Activated naive CD4-positive, alpha-beta T cell treated with anti-CD3 and anti-CD28 coated beads, Interleukin-2, amount 50 U/mL, for 72 hours (primary cell): Measurements from ENCODE around the gene SEMA5B. TPM values are rescaled to one million over a fixed set of nuclear protein-coding genes. Genes with fewer than 3 reads are reported as not detected.

Source experiments
- ATAC-seq, 2 donors: fragments of 150-1000 bp; cut with Tn5 transposase; 2 replicates each; pipeline ENCODE4 v1.10.0; 2021; ENCODE audit warnings: mild to moderate bottlenecking in 2 of 2, moderate library complexity in 2 of 2
- DNase-seq, 2 donors: peaks; one replicate each; pipeline ENCODE4 v3.0.0; 2021 to 2022; ENCODE audit warnings: low spot score in 2 of 2
- H3K27ac Mint-ChIP-seq, 2 donors: one replicate each; pipeline ENCODE4 v1.8.0; 2022; ENCODE audit warnings: mild to moderate bottlenecking in 2 of 2, mixed read lengths in 2 of 2
- H3K36me3 Mint-ChIP-seq, 2 donors: one replicate each; pipeline ENCODE4 v1.8.0; 2022; ENCODE audit warnings: mixed read lengths in 2 of 2
- H3K9me3 Mint-ChIP-seq, 2 donors: one replicate each; pipeline ENCODE4 v1.8.0; 2022; ENCODE audit warnings: mixed read lengths in 2 of 2
- total RNA-seq, 2 donors: library from RNA; stranded (reverse); gene quantifications; one replicate each; pipeline ENCODE4 v1.2.3, GENCODE V29; 2022

SEMA5B gene
- total RNA-seq, 2 donors from 2014 or later, result not detected

- ATAC-seq, result no peak
- H3K27ac Mint-ChIP-seq, result no peak overlapping the region
- no peaks in the 10 kb centered on the region for H3K9me3 Mint-ChIP-seq
- H3K36me3 Mint-ChIP-seq, result no peaks in the 10 kb centered on the region
- DNase-seq, result no peak
These were observed 9.4 kb upstream of the SEMA5B start for GRCh38 chr3:123037015-123037375.

- Mint-ChIP-seq H3K27ac (no peak overlapping the region), H3K36me3 (no peaks in the 10 kb centered on the region), H3K9me3 (no peaks in the 10 kb centered on the region)
- DNase-seq (no peak), ATAC-seq (no peak)
These were observed 8.9 kb upstream of the SEMA5B start for GRCh38 chr3:123036352-123037014.

GRCh38 chr3:123034996-123035395 is 7.4 kb upstream of the SEMA5B start:
- no peak for DNase-seq

GRCh38 chr3:123034120-123034519 is 6.6 kb upstream of the SEMA5B start:
- no peaks in the 10 kb centered on the region for H3K9me3 Mint-ChIP-seq
- H3K27ac Mint-ChIP-seq, result no peak overlapping the region
- DNase-seq, result no peak
- no peak for ATAC-seq
- H3K36me3 Mint-ChIP-seq, result no peaks in the 10 kb centered on the region

More at GRCh38 chr3:123034996-123035395, 7.4 kb upstream of the SEMA5B start:
- no peak for ATAC-seq
- no peaks in the 10 kb centered on the region for H3K9me3 Mint-ChIP-seq
- no peaks in the 10 kb centered on the region for H3K36me3 Mint-ChIP-seq
- no peak overlapping the region for H3K27ac Mint-ChIP-seq

GRCh38 chr3:123032057-123032456 is 4.5 kb upstream of the SEMA5B start:
- Mint-ChIP-seq H3K27ac (no peak overlapping the region), H3K9me3 (no peaks in the 10 kb centered on the region), H3K36me3 (no peaks in the 10 kb centered on the region)
- no peak for DNase-seq
- ATAC-seq, result no peak

- DNase-seq (no peak), ATAC-seq (no peak)
- Mint-ChIP-seq H3K27ac (no peak overlapping the region), H3K9me3 (no peaks in the 10 kb centered on the region), H3K36me3 (peaks cover 0 to under 1% of the 10 kb centered on the region in 2 donors)
These were observed 3.5 kb upstream of the SEMA5B start for GRCh38 chr3:123031051-123031450.

GRCh38 chr3:123028233-123028828 is 768 bp upstream of the SEMA5B start:
- Mint-ChIP-seq H3K9me3 (no peaks in the 10 kb centered on the region), H3K36me3 (peaks cover 0 to 6% of the 10 kb centered on the region in 2 donors), H3K27ac (no peak overlapping the region)
- ATAC-seq (peak; percentile 30 to 55), DNase-seq (peak in 1 of 2 donors; percentile 13)

GRCh38 chr3:123026565-123027291 is 835 bp downstream of the SEMA5B start:
- Mint-ChIP-seq H3K36me3 (peaks cover 0 to 6% of the 10 kb centered on the region in 2 donors), H3K27ac (no peak overlapping the region), H3K9me3 (no peaks in the 10 kb centered on the region)
- peak; percentile 31 to 36 for ATAC-seq
- DNase-seq, result peak in 1 of 2 donors; percentile 13

GRCh38 chr3:123025642-123026521 is 1.7 kb downstream of the SEMA5B start:
- no peaks in the 10 kb centered on the region for H3K9me3 Mint-ChIP-seq
- DNase-seq (no peak), ATAC-seq (no peak)
- peaks cover 0 to 6% of the 10 kb centered on the region in 2 donors for H3K36me3 Mint-ChIP-seq
- no peak overlapping the region for H3K27ac Mint-ChIP-seq

- DNase-seq, result no peak
- peaks cover 0 to 6% of the 10 kb centered on the region in 2 donors for H3K36me3 Mint-ChIP-seq
- H3K27ac Mint-ChIP-seq, result no peak overlapping the region
- H3K9me3 Mint-ChIP-seq, result no peaks in the 10 kb centered on the region
- no peak for ATAC-seq
These were observed 3.5 kb downstream of the SEMA5B start for GRCh38 chr3:123024056-123024455.

GRCh38 chr3:123021996-123022510 is 5.5 kb downstream of the SEMA5B start:
- Mint-ChIP-seq H3K36me3 (peaks cover 0 to 6% of the 10 kb centered on the region in 2 donors), H3K27ac (no peak overlapping the region), H3K9me3 (no peaks in the 10 kb centered on the region)
- ATAC-seq (no peak), DNase-seq (no peak)

GRCh38 chr3:123021388-123021787 is 6.2 kb downstream of the SEMA5B start:
- Mint-ChIP-seq H3K9me3 (no peaks in the 10 kb centered on the region), H3K36me3 (peaks cover 0 to 6% of the 10 kb centered on the region in 2 donors), H3K27ac (no peak overlapping the region)
- DNase-seq (no peak), ATAC-seq (no peak)

- H3K27ac Mint-ChIP-seq, result no peak overlapping the region
- DNase-seq (no peak), ATAC-seq (no peak)
- no peaks in the 10 kb centered on the region for H3K9me3 Mint-ChIP-seq
- peaks cover 0 to 2% of the 10 kb centered on the region in 2 donors for H3K36me3 Mint-ChIP-seq
These were observed 6.9 kb downstream of the SEMA5B start for GRCh38 chr3:123020709-123021108.

GRCh38 chr3:123019591-123019990 is 8.0 kb downstream of the SEMA5B start:
- Mint-ChIP-seq H3K9me3 (no peaks in the 10 kb centered on the region), H3K27ac (no peak overlapping the region), H3K36me3 (no peaks in the 10 kb centered on the region)
- DNase-seq (no peak), ATAC-seq (no peak)

GRCh38 chr3:123019161-123019560 is 8.4 kb downstream of the SEMA5B start:
- H3K36me3 Mint-ChIP-seq, result no peaks in the 10 kb centered on the region

GRCh38 chr3:123018683-123019082 is 8.9 kb downstream of the SEMA5B start:
- Mint-ChIP-seq H3K9me3 (no peaks in the 10 kb centered on the region), H3K36me3 (no peaks in the 10 kb centered on the region), H3K27ac (no peak overlapping the region)
- no peak for DNase-seq
- no peak for ATAC-seq

More at GRCh38 chr3:123019161-123019560, 8.4 kb downstream of the SEMA5B start:
- Mint-ChIP-seq H3K9me3 (no peaks in the 10 kb centered on the region), H3K27ac (no peak overlapping the region)
- DNase-seq (no peak), ATAC-seq (no peak)
